GM21381 (cell line): ENCODE results near the gene LRRK1.

Experiments
- ATAC-seq: cut with Tn5 transposase; IDR thresholded peaks from one replicate; pipeline ENCODE4 v1.9.1; 2021; ENCODE audit warnings: mild to moderate bottlenecking, moderate library complexity; ENCODE audit not compliant: unreplicated experiment

The LRRK1 gene

DNA sequence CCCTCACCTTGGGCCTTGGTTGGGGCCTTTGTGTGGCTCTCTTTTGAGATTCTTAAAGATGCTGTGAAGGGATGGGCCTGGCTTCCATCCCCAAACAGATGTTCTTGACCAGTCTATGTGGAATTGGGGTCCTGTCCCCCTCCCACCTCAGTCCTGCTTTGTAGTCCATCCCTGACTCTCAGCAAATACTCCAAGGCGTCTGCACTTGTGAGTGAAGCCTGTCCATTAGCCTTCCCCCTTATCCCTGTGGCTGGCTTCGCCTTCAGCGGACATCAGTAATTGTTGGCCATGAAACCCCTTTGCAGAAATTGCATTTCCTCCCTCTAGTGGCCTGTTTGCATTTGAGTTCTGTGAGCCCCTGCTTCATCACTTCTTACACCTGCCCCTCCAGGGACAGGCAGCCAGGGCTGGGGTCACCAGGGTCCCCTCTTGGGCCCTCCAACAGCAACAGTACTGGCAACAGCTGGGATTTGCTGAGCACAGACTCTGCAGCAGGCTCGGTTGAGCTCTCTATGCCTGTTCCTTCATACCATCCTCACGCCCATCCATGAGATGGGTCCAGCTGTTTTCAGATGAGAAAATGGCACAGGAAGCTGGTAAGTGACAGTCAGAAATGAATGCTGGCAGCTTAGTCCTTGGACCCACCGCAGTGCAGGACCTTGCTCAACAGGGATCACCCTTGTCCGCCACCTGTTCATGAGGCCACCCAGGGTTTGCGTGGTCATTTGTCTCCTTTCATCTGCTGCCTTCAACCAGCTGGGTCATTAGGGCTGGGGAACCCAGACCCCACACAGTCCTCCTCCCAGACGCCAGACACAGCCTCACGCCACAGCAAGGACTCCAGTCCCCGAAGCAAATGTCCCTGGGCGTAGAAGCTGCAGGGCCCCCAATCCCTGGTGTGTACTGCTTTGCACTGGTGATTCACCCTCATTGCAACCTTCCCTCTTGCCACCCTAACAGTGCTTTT is 8.9 kb upstream of the LRRK1 start:
- no peak for ATAC-seq

DNA sequence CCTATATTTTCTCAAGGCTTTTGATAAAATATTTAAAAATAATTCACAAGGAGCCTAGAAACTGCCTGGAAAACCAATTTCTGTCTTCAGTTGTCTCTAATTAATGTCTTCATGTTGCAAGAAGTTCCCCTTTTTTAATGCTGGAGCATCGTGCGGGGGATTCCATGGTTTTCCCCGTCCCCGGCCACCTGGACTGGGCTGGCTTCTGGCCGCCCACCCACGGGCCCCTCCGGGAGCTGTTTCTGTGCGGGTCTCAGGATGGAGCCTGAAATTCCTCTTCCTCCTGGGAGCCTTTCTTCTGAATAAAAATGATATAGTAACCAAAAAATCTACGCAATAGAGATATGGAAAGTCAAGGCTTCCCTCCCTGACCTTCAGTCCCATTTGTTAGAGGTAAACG is 8.1 kb upstream of the LRRK1 start:
- ATAC-seq = no peak

DNA sequence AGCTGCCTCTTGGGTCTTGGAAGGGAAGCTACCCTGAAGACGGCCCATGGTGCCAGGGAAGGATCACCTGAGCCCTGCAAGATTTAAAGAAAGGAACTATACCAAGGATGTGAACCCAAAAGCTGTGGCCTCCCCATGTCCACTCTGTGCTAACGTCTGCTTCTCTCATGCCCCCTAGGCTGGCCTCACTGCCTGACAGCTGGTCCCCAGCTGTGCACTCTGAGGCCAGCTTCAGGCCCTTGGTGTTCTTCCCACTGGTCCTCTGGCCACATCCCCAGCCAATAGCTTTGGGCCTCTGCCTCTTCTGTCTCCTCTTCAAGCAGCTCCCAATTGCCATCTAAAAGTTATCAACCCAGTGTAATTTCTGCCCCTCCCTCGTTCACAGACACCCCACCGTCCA is 5.2 kb upstream of the LRRK1 start:
- ATAC-seq = no peak

DNA sequence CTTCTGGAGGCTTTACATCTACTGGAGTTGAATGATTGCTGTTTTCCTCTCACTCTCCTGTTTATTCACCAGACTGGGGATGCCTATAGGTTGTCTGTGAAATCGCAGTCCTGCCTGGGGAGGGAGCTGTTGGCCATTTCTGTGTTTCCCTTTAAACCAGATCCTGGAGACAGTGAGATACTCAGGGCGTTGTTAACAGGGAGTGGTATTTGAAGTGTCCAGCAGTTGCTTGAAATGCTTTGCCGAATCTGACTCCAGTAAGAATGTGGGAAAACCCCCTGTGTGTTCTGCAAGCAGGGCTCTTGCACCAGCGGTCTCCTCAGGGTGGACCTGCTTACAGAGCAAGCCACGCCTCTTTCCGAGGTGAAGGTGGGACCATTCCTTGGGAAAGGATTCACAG is 4.3 kb upstream of the LRRK1 start:
- no peak for ATAC-seq

DNA sequence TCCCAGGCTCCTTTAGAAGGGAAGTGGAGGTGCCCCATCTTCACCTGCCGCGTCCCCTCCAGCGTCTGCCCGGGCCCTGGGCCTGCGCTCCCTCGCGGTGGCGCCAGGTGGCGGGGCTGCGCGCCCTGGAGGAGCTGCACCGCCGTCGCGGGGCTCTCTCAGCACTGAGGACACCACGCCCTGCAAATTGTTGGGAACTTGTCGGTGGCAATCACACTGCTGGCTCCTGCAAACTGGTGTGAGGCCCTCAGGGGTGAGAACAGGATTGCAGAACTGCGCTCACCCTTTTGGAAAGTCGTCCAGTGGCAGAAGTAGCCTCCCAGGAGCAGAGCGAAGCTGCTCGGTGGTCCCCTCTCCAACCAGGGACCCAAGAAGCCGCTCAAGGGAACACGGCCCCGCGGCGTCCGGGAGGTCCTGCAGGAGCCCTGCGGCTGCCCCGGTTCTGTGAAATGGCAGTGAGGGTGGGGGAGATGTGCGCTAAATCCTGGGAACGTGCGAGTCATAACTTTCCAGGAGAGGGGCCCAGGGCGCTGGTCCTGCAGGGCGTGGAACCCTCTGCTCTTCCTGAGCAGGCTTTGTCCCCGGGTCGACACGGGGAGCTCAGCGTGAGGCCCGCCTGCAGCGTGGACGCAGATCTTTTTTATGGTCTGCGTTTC is 995 bp upstream of the LRRK1 start:
- peak; percentile 63 for ATAC-seq

DNA sequence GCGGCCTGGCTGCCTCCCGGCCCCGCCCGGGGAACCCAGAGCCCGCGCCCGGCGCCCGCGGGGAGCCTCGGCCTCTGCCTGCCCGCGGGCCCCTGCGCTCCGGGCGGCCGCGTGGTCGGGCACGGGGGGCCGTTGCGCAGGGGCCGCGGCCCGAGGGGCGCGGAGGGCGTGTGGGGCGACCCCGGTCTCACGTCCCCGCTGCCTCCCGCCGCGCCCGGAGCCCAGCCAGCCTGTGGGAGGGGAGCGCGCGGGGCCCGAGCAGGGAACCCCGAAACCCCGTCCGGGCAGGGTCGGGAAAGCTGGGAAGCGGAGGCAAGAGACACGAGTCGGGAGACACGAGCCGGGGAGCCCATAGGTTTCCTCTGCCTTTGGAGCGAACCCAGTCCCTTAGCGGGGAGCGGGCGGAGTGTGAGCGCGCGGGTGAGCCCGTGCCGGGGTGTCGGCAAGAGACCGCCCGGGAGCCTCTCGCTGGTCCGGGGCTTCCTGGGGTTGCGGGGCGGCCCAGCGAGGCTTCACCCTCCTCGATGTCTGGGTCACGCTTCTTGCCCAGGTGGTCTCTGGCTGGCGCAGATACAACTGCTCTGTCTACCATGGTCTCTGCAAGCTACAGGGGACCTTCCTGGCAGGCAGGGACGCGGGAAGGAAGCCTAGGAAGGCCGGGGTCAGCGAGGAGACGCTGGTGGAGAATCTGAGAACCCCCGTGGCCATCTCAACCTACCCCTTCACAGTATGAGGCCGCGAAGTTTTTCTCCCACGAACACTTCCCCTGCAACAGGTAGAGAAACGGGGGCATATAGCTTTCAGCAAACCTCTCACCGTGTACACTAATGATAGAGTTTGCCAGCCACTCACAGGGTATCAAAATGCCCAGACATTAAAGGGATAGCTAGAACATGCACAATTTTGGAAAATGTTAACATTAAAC is 586 bp downstream of the LRRK1 start:
- ATAC-seq = no peak

DNA sequence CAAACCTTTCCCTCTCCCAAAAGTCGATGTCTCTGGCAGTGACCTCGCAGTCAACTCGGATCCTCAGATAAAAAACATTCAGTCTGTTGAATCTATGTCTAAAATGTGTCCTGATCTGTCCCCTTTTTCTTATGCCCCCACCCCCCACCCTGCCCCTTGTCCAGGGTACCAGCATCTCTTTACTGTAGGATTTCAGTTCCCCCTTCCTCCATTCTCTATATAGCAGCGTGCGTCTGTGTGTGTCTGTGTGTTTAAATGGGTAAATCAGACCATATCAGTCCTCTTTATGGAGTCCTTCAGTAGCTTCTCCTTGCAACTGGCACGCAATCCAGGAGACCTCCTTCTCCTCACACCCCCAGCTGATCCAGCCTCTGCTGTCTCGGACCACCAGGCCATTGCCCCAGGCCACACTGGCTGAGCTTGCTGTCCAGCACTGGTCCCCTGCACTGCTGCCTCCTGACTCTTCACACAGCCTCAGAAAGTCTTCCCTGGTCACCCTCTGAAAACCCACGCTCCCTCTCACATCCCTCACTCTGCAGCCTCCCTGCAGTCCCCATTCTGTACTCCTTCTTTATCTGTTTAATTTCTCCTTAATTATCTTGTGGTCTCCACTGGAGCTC is 1.5 kb downstream of the LRRK1 start:
- ATAC-seq = no peak

DNA sequence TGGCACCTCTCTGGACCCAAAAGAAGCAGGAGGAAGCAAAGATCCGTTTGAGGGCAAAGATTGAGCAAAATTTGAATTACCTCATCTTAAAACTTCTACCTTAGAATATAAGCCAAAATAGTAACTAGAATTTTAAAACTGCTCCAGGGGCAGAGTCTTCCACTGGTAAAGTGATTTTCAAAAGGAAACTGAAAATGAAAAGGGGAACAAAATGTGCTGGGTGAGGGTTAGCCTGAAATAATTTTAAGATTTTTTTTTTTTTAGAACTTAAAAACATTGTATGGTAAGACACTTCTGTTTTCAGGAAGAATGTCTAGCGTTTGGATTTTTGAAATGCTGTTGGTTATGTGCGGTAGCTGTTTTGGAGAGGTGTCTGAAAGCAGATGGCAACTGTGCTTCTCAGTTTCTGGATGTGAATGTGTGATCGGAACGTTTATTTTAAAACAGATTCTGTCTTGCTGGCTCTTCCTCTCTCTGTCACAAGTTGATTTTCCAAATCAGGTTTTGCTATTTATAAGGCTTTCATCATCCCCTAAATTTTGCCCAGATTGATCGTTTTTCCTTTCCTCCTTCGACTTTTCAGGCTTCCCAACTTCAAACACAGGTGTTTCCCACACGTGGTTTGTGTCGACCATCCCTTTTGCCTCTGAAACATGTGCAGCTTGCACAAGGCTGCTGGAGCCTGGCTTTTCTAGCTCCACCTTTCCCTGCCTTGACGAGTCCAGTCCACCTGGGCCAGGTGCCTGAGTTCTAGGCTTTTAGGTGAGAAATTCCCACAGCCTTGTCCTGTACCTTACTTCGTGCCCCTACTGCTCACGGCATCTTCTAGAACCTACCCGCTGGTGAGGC is 3.3 kb downstream of the LRRK1 start:
- ATAC-seq = no peak

DNA sequence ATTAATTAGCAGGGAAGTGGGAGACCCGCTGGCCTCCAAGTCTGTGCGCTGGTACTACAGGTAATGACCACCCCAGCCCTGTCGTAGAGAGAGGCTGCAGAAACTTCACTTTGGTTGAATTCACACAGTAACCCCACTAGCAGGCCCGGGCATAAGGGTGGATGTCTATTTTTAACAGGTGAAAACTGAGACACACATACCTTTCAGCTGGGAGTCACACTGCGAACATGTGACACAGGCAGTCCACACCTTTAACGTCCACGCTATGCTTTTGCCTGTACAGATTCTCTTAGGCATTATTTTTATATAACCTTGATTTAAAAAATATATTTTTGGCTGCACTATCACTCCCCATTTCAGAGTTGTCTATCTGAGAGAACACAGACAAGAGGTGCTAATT is 3.9 kb downstream of the LRRK1 start:
- no peak for ATAC-seq

DNA sequence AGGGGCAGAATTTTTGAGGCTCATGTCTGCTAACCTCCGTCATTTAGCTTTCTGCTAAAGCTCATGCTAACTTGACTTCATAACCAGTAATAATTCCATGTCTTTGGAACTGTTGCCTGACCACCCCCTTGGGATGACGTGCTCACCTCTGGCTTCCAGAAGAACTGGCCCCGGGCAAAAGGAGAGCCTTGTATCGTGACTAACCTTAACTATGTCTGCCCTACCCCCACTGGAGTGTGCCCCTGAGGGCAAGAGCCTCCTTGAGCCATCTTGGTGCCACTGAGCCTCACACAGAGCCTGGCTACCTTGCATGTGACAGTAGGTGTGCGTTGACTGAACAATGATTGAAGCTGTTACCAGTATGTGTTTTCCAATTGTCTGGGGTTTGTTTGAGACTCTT is 4.7 kb downstream of the LRRK1 start:
- ATAC-seq = no peak

DNA sequence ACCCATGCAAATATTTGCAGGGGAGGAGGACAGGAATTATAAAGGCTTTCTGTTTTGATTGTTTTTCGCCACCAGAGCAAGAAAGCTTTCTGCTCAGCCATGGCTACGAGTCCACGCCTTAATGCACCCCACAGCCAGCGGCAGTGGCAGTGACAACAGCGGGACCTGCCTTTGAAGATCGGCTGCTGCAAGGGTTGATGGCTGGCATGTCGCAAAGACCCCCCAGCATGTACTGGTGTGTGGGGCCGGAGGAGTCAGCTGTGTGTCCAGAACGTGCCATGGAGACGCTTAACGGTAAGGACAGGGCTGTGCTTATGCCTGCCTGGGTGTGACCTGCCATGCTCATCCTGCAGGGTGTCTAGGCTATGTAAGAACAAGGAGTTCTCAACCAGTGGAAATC is 5.3 kb downstream of the LRRK1 start:
- no peak for ATAC-seq

DNA sequence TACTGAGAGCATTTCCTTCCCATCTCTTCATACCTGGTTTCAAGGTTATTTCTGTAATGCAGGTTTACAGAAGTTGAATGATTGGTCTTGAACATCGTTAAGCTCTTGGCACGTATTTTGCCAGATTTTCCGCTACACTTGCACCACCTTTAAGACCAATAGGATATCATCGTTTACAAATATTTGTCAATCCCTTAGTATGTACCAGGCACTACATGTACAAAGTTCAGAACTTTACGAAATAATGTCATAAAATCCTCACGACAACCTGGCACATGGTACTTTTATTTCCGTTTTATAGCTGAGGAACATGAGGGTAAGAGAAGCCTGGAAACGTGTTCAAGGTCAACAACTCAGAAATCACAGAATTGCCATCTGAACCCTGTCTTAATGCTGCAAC is 6.3 kb downstream of the LRRK1 start:
- no peak for ATAC-seq

DNA sequence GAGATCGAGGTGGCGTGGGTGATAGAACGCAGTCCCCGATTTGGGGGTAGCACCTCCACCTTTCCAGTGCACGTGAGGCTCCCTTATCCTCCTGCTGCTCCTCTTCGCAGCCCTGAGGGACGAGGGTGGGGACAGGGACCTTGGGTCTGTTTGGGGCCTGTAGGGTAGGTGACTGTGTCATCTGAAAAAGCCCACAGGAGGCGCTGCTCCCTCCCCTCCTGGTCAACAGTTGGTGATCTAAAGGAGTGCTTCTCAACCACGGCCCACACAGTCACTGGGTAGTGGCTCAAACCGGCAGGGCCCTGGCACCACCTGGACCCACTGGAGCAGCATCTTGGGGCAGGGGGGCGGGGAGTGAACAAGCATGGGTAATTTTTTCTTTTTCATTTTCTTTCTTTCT is 7.1 kb downstream of the LRRK1 start:
- no peak for ATAC-seq

DNA sequence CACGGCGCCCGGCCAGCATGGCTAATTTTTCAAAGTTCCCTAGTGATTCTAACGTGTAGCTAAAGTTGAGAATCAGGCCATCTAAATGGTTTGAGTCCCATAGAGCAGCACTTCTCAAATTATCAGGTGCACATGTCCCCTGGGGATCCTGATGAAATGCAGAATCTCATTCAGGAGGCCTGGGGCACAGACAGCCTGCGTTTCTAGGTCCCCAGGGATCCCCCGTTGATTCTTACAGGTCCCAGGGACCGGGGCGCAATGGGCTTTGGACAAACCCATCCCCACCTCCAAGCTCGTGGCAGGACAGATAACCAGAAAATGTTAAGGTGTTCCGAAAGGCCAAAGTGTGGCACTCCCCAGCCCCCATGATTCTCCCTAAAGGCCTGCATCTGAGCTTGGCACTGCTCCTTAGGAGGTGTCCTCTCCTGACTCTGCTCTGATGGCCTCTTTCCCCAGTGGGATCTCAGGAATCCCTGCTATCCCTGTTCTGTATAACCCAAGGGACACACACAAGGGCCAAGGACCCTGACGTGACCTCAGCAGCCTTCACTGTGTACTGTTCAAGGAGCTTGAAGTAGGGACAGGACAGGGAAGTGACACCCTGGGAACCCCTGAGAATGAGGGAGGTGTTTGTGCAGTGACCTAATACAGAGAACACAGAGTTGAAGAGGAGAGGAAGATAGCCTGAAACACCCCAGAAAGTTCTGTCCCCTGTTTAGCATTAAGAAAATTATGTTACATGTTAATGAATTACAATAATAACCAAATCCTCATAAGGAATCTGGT is 8.0 kb downstream of the LRRK1 start:
- ATAC-seq = no peak

DNA sequence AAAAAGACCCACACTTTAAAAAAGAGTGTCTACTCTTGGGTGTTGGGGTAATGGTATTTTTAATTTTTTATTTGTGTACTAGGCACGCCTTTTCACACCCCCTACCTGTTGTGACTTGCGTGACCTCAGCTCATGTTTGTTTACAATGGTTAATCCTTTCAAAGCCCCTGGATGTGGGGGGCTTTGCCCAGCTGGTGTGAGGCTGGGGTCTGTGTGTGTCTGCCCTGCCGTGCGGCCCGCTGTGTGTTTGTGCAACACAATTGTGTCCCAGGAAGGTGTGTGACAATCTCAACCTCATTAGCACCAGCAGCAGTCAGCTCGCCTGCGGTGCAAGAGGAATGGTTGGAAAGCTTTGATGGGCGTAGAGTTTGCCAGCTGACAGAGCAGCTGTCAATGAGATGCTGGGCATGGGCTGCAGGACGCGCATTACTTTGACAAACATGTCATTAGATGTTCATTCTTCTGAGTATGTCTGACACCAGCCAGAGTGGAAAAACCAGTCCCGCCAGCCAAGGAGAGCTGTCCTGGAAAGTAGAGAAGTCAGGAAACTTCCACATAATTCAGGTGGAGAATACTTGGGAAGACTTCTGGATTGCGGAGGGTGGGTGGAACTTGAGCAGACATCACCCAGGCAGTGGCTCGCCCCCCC is 9.6 kb downstream of the LRRK1 start:
- ATAC-seq = no peak

DNA sequence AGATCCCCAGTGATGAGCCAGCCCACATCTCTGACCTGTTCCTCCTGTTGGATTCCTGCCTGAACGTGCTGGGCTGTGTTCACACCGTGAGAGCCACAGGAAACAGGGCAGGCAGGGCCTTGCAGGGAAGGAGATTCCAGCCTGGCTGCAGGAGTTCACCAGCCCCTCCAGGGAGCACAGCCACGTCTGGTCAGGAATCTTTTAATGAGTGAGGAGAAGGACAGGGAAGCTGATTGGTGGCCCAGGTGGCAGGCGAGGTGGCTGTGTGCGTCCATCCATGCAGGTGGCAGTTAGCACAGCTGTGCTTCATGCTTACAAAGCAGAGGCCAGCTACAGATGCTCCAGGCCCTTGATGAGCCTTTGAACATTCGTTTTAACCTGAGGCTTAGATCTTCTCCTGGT is 10.5 kb downstream of the LRRK1 start:
- ATAC-seq = peak; percentile 39

DNA sequence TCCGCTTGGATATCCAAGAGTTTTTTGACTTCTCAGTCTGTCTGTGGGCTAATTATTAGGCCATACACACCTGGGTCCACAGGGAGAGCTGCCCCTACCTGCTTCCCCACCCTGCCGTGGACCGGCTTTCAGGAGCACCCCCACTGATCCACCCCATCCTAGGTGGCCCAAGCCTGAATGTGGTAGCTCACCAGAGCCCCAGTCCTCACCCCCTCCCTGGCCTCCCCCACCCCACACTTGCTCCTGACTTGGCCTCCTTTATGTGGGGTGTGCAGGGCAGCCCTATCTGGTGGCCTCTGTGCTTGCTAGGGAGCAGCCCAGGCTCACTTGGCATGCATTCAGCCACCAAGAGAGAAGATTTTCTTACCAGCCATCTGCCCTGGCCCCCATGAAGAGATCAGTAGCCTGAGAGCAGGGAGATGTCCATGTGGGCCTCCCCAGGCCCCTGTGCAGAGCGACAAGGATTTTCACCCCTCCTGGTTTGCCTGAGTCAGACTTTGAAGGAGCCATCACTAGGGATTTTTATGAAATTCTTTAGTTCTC is 11.2 kb downstream of the LRRK1 start:
- no peak for ATAC-seq

DNA sequence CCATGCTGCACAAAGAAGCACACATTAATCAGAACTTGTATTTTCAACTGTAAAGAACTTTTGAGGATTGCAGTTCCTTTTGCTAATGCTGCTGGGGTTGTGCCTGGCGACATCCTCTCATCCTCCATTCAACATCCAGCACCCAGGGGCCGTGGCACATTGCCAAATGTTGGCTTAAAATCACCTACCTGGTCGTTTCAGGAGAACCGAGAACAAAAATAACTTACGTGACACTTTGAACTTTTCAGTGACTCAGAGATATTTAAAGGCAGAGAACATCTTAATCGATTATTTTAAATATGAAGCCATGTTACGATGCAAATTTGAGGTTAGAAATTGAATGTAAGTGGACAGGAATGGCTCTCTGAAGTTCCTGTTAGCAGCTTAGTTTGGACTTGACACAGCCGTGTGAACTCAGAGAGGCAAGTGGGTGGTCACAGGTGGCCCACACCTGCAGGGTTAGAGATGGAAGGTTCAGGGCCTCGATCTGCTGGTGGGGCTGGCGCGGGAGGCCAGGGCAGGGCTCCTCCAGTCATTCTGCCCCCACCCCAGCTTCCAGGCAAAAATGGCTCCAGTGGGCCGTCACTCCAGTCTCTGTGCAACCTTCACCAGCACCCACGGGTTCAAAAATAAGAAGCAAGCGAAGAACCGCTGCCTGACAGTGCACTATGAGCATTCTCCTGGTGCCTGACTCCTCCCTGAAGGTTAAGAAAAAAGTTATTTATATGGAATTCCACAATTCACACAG is 12.2 kb downstream of the LRRK1 start:
- ATAC-seq = no peak
